ENCODE measurements around the gene E4F1. TPM values are rescaled to one million over a fixed set of nuclear protein-coding genes. Genes with fewer than 3 reads are reported as not detected.
A peak's percentile ranks its signal among the peaks of the same experiment; 100 is the strongest.

E4F1 gene
- total and polyA plus RNA-seq, 10 of the 15 experiments (the other 5 are each of a cell fraction or from before 2014, with no cell fraction given): 0.23 to 36.5 (median 14.5) TPM

- ChIA-PET POLR2A (no interaction called here), SMC1A (ENCODE audit: uncharacterized antibody, unreplicated experiment) (no interaction called here), CTCF (interaction anchor here (0.9 kb wide), 1 partner anchor 55 kb away, joined by 3 read pairs; no protein-coding TSS in a partner anchor), RAD21 (ENCODE audit: unreplicated experiment) (no interaction called here)
- Histone ChIP-seq H3K9me3 (replicated peaks; ENCODE audit: control insufficient read depth, insufficient read depth, low read length) (no peaks in the 10 kb centered on the region), H3K4me1 (ENCODE audit: control insufficient read depth, insufficient read depth, low read length) (no peaks in the 10 kb centered on the region; the same call in 1 of the 2 replicates), H3K36me3 (ENCODE audit: control insufficient read depth in 2 of 2, insufficient read depth in 2 of 2, low read length in 1 of 2) (no peaks in the 10 kb centered on the region), H2AFZ (ENCODE audit: control insufficient read depth, low read depth, low read length) (no peak overlapping the region), H3K9ac (ENCODE audit: control insufficient read depth, insufficient read depth, low read length) (no peak overlapping the region), H3K79me2 (ENCODE audit: control insufficient read depth, insufficient read depth, low read length) (no peaks in the 10 kb centered on the region), H3K27ac (ENCODE audit: control insufficient read depth, insufficient read depth) (no peak overlapping the region), H3K27me3 (replicated peaks in 1 of 2; ENCODE audit: control insufficient read depth in 2 of 2, insufficient read depth in 2 of 2, low read length in 1 of 2) (peaks cover 12 to 15% of the 10 kb centered on the region in 2 experiments), H4K20me1 (ENCODE audit: control insufficient read depth, insufficient read depth) (no peaks in the 10 kb centered on the region), H3K4me2 (ENCODE audit: control insufficient read depth, insufficient read depth) (no peak overlapping the region), H3K4me3 (no peak overlapping the region)
- ATAC-seq (no peak), DNase-seq (ENCODE audit: low read depth, low spot score) (no peak), FAIRE-seq (no peak)
- BruUV-seq (replicated peaks): no TSS peak
- in situ Hi-C loops (cut with MboI): no loop called here
- WGBS (ENCODE audit: insufficient coverage, insufficient replicate concordance, low lambda C conversion rate, missing lambda C conversion rate): 26% methylated on average over 27 of the region's 32 CpGs
- peak; percentile 56 for TF ChIP-seq SUZ12 (IDR thresholded peaks at IDR 0.05; ENCODE audit: unreplicated experiment)
- TF ChIP-seq PKNOX1 (IDR thresholded peaks at IDR 0.05): no peak
- intact Hi-C loops (cut with micrococcal nuclease; ENCODE audit: unreplicated experiment): no loop called here
Observed at GRCh38 chr16:2196981-2197511, 26.3 kb upstream of the E4F1 start.

- intact Hi-C loops (cut with micrococcal nuclease; ENCODE audit: unreplicated experiment): no loop called here
- H3K9ac ChIP-seq (ENCODE audit: control insufficient read depth, insufficient read depth, low read length): no peak overlapping the region
- 66% methylated on average over 6 of the region's 6 CpGs for WGBS (ENCODE audit: insufficient coverage, insufficient replicate concordance, low lambda C conversion rate, missing lambda C conversion rate)
- TF ChIP-seq, protein P1, sequence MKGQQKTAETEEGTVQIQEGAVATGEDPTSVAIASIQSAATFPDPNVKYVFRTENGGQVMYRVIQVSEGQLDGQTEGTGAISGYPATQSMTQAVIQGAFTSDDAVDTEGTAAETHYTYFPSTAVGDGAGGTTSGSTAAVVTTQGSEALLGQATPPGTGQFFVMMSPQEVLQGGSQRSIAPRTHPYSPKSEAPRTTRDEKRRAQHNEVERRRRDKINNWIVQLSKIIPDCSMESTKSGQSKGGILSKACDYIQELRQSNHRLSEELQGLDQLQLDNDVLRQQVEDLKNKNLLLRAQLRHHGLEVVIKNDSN (IDR thresholded peaks at IDR 0.05; ENCODE audit: borderline replicate concordance, extremely low read length, insufficient read depth, low read depth, low read length): no peak
- TF ChIP-seq CHD1 (IDR thresholded peaks at IDR 0.05; ENCODE audit: low read depth, low read length): no peak
- TF ChIP-seq, protein P2, sequence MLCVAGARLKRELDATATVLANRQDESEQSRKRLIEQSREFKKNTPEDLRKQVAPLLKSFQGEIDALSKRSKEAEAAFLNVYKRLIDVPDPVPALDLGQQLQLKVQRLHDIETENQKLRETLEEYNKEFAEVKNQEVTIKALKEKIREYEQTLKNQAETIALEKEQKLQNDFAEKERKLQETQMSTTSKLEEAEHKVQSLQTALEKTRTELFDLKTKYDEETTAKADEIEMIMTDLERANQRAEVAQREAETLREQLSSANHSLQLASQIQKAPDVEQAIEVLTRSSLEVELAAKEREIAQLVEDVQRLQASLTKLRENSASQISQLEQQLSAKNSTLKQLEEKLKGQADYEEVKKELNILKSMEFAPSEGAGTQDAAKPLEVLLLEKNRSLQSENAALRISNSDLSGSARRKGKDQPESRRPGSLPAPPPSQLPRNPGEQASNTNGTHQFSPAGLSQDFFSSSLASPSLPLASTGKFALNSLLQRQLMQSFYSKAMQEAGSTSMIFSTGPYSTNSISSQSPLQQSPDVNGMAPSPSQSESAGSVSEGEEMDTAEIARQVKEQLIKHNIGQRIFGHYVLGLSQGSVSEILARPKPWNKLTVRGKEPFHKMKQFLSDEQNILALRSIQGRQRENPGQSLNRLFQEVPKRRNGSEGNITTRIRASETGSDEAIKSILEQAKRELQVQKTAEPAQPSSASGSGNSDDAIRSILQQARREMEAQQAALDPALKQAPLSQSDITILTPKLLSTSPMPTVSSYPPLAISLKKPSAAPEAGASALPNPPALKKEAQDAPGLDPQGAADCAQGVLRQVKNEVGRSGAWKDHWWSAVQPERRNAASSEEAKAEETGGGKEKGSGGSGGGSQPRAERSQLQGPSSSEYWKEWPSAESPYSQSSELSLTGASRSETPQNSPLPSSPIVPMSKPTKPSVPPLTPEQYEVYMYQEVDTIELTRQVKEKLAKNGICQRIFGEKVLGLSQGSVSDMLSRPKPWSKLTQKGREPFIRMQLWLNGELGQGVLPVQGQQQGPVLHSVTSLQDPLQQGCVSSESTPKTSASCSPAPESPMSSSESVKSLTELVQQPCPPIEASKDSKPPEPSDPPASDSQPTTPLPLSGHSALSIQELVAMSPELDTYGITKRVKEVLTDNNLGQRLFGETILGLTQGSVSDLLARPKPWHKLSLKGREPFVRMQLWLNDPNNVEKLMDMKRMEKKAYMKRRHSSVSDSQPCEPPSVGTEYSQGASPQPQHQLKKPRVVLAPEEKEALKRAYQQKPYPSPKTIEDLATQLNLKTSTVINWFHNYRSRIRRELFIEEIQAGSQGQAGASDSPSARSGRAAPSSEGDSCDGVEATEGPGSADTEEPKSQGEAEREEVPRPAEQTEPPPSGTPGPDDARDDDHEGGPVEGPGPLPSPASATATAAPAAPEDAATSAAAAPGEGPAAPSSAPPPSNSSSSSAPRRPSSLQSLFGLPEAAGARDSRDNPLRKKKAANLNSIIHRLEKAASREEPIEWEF (IDR thresholded peaks at IDR 0.05; ENCODE audit: insufficient replicate concordance, low read depth, low read length): no peak
- TF ChIP-seq, protein P3, sequence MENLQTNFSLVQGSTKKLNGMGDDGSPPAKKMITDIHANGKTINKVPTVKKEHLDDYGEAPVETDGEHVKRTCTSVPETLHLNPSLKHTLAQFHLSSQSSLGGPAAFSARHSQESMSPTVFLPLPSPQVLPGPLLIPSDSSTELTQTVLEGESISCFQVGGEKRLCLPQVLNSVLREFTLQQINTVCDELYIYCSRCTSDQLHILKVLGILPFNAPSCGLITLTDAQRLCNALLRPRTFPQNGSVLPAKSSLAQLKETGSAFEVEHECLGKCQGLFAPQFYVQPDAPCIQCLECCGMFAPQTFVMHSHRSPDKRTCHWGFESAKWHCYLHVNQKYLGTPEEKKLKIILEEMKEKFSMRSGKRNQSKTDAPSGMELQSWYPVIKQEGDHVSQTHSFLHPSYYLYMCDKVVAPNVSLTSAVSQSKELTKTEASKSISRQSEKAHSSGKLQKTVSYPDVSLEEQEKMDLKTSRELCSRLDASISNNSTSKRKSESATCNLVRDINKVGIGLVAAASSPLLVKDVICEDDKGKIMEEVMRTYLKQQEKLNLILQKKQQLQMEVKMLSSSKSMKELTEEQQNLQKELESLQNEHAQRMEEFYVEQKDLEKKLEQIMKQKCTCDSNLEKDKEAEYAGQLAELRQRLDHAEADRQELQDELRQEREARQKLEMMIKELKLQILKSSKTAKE (IDR thresholded peaks at IDR 0.05; ENCODE audit: low read depth, poor library complexity, severe bottlenecking): no peak
Observed at GRCh38 chr16:2197765-2198164, 25.6 kb upstream of the E4F1 start.

More at GRCh38 chr16:2197765-2198164, 25.6 kb upstream of the E4F1 start:
- Histone ChIP-seq H3K4me3 (no peak overlapping the region), H2AFZ (ENCODE audit: control insufficient read depth, low read depth, low read length) (no peak overlapping the region), H3K27me3 (replicated peaks in 1 of 2; ENCODE audit: control insufficient read depth in 2 of 2, insufficient read depth in 2 of 2, low read length in 1 of 2) (peaks cover 12 to 15% of the 10 kb centered on the region in 2 experiments), H3K4me1 (ENCODE audit: control insufficient read depth, insufficient read depth, low read length) (no peaks in the 10 kb centered on the region; the same call in 1 of the 2 replicates), H4K20me1 (ENCODE audit: control insufficient read depth, insufficient read depth) (no peaks in the 10 kb centered on the region), H3K27ac (ENCODE audit: control insufficient read depth, insufficient read depth) (no peak overlapping the region), H3K9me3 (replicated peaks; ENCODE audit: control insufficient read depth, insufficient read depth, low read length) (no peaks in the 10 kb centered on the region), H3K36me3 (ENCODE audit: control insufficient read depth in 2 of 2, insufficient read depth in 2 of 2, low read length in 1 of 2) (no peaks in the 10 kb centered on the region), H3K4me2 (ENCODE audit: control insufficient read depth, insufficient read depth) (no peak overlapping the region), H3K79me2 (ENCODE audit: control insufficient read depth, insufficient read depth, low read length) (no peaks in the 10 kb centered on the region)
- ChIA-PET RAD21 (ENCODE audit: unreplicated experiment) (no interaction called here), CTCF (interaction anchor here (0.9 kb wide), 1 partner anchor 54 kb away, joined by 3 read pairs; no protein-coding TSS in a partner anchor), POLR2A (no interaction called here), SMC1A (ENCODE audit: uncharacterized antibody, unreplicated experiment) (no interaction called here)
- FAIRE-seq (no peak), DNase-seq (ENCODE audit: low read depth, low spot score) (no peak), ATAC-seq (no peak)
- no TSS peak for BruUV-seq (replicated peaks)
- in situ Hi-C loops (cut with MboI): no loop called here
